GM19239 (cell line): ENCODE data around the gene MAP2K1.
"Not testable (repeated sequence)": the region's sequence is repeated elsewhere in the genome, so short reads cannot be mapped to it uniquely, and the experiment has no call there.

Experiments
- DNase-seq: peaks from one replicate; pipeline ENCODE4 v3.0.0; 2011; ENCODE audit warnings: low spot score; ENCODE audit not compliant: insufficient read length
- FAIRE-seq: peaks from 2 replicates; lab custom pipeline; 2011; peaks lifted over from hg19 to GRCh38; lab: Jason Lieb, UNC

The MAP2K1 gene

GRCh38 chr15:66386204-66387123 lies at the start of gene MAP2K1:
TSS of gene MAP2K1 (plus strand) at chr15:66386912. CDS start at chr15:66387348, 436 bp downstream.
- DNase-seq: peak; percentile 81
- FAIRE-seq: peak; percentile 86

GRCh38 chr15:66348530-66348929 lies 38.2 kb upstream of the MAP2K1 start:
- not testable (repeated sequence) for DNase-seq

GRCh38 chr15:66356077-66356358 lies 30.7 kb upstream of the MAP2K1 start:
- DNase-seq (peak; percentile 7), FAIRE-seq (no peak)

More at GRCh38 chr15:66348530-66348929, 38.2 kb upstream of the MAP2K1 start:
- FAIRE-seq: not testable (repeated sequence)

GRCh38 chr15:66356359-66357236 lies 30.1 kb upstream of the MAP2K1 start, which contains the start of gene TIPIN:
TSS of gene TIPIN (minus strand) at chr15:66356685. CDS start at chr15:66352947, 3,738 bp downstream.
- DNase-seq (peak; percentile 86), FAIRE-seq (peak; percentile 96)

GRCh38 chr15:66359740-66360139 lies 27.0 kb upstream of the MAP2K1 start:
- peak; percentile 64 for FAIRE-seq
- no peak for DNase-seq

GRCh38 chr15:66361745-66362460 lies 24.8 kb upstream of the MAP2K1 start:
- FAIRE-seq, DNase-seq: not testable (repeated sequence)

GRCh38 chr15:66362776-66363175 lies 23.9 kb upstream of the MAP2K1 start:
- no peak for FAIRE-seq

GRCh38 chr15:66364944-66365528 lies 21.7 kb upstream of the MAP2K1 start:
- FAIRE-seq: no peak
- DNase-seq: no peak

More at GRCh38 chr15:66362776-66363175, 23.9 kb upstream of the MAP2K1 start:
- DNase-seq: no peak

GRCh38 chr15:66369773-66370651 lies 16.7 kb upstream of the MAP2K1 start:
- FAIRE-seq: peak; percentile 87
- DNase-seq: peak; percentile 32

- FAIRE-seq (no peak), DNase-seq (no peak)
These were observed 12.5 kb upstream of the MAP2K1 start for GRCh38 chr15:66374179-66374578.

GRCh38 chr15:66378814-66379430 lies 7.8 kb upstream of the MAP2K1 start:
- FAIRE-seq: no peak

GRCh38 chr15:66381376-66381775 lies 5.3 kb upstream of the MAP2K1 start:
- DNase-seq, FAIRE-seq: not testable (repeated sequence)

More at GRCh38 chr15:66378814-66379430, 7.8 kb upstream of the MAP2K1 start:
- DNase-seq: no peak

- FAIRE-seq (peak; percentile 18), DNase-seq (no peak)
These were observed 691 bp downstream of the MAP2K1 start for GRCh38 chr15:66387163-66388042.

GRCh38 chr15:66388043-66388363 lies 1.3 kb downstream of the MAP2K1 start:
- DNase-seq (no peak), FAIRE-seq (peak; percentile 42)

GRCh38 chr15:66388576-66388975 lies 1.9 kb downstream of the MAP2K1 start:
- no peak for DNase-seq
- FAIRE-seq: no peak

GRCh38 chr15:66389098-66389858 lies 2.6 kb downstream of the MAP2K1 start:
- peak; percentile 44 for FAIRE-seq

More at GRCh38 chr15:66389098-66389858, 2.6 kb downstream of the MAP2K1 start:
- no peak for DNase-seq
